ENCODE data around the gene EPS8.

The EPS8 gene

GRCh38 chr12:15789220-15790171, at the start of gene EPS8:
Gene EPS8, minus strand, starts transcription at chr12:15789388. Its CDS starts 106,437 bp downstream, at chr12:15682951.
- Histone ChIP-seq H3K9me3 (ENCODE audit: control insufficient read depth, insufficient read depth, low read length) (no peaks in the 10 kb centered on the region), H3K36me3 (ENCODE audit: control insufficient read depth, insufficient read depth, low read length) (no peaks in the 10 kb centered on the region), H3K4me1 (ENCODE audit: control insufficient read depth, insufficient read depth, low read length) (no peaks in the 10 kb centered on the region), H3K4me3 (ENCODE audit: low read length) (peak within 1 kb of the TSS; percentile 65; the same call in 1 of the 2 replicates), H3K27ac (ENCODE audit: low read length) (no peak within 1 kb of the TSS), H3K27me3 (ENCODE audit: control insufficient read depth, insufficient read depth, low read length) (peaks cover 5% of the 10 kb centered on the region)
- peak; percentile 66 for DNase-seq (ENCODE audit: low read depth, low spot score)
- WGBS (ENCODE audit: insufficient coverage, insufficient read length) = no CpG with 5 or more reads among the region's 85 CpGs

GRCh38 chr12:15837141-15837790, 48.1 kb upstream of the EPS8 start:
- no CpG with 5 or more reads among the region's 5 CpGs for WGBS (ENCODE audit: insufficient coverage, insufficient read length)
- Histone ChIP-seq H3K9me3 (ENCODE audit: control insufficient read depth, insufficient read depth, low read length) (no peaks in the 10 kb centered on the region), H3K4me3 (ENCODE audit: low read length) (no peak overlapping the region), H3K27ac (ENCODE audit: low read length) (no peak overlapping the region), H3K4me1 (ENCODE audit: control insufficient read depth, insufficient read depth, low read length) (no peaks in the 10 kb centered on the region), H3K36me3 (ENCODE audit: control insufficient read depth, insufficient read depth, low read length) (no peaks in the 10 kb centered on the region), H3K27me3 (ENCODE audit: control insufficient read depth, insufficient read depth, low read length) (no peaks in the 10 kb centered on the region)
- DNase-seq (ENCODE audit: low read depth, low spot score) = no peak

DNA sequence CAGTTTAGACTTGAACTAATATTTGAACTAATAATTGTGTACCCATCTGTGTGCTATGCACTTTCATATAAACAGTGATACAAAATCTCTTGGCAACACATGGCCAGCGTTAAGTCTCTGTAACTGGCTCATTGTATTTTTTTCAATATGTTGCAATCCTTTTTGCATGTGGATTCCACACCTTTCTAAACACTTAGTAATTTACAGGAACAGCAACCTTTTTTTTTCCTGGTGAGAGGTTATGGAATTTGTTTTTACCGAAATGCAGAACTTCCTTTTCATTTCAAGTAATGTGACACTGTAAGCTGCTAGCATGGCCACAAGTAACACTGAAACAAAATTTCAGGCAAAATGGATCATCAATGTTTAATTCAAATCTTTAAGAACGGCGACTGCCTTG, 45.4 kb upstream of the EPS8 start:
- H3K27ac ChIP-seq (ENCODE audit: low read length) = no peak overlapping the region
- no CpG with 5 or more reads among the region's 4 CpGs for WGBS (ENCODE audit: insufficient coverage, insufficient read length)
- DNase-seq (ENCODE audit: low read depth, low spot score) = no peak
- no peak overlapping the region for H3K4me3 ChIP-seq (ENCODE audit: low read length)
- H3K36me3 ChIP-seq (ENCODE audit: control insufficient read depth, insufficient read depth, low read length) = no peaks in the 10 kb centered on the region
- no peaks in the 10 kb centered on the region for H3K4me1 ChIP-seq (ENCODE audit: control insufficient read depth, insufficient read depth, low read length)
- H3K27me3 ChIP-seq (ENCODE audit: control insufficient read depth, insufficient read depth, low read length) = no peaks in the 10 kb centered on the region
- no peaks in the 10 kb centered on the region for H3K9me3 ChIP-seq (ENCODE audit: control insufficient read depth, insufficient read depth, low read length)

GRCh38 chr12:15831315-15831978, 42.3 kb upstream of the EPS8 start:
- Histone ChIP-seq H3K27me3 (ENCODE audit: control insufficient read depth, insufficient read depth, low read length) (no peaks in the 10 kb centered on the region), H3K9me3 (ENCODE audit: control insufficient read depth, insufficient read depth, low read length) (no peaks in the 10 kb centered on the region), H3K4me3 (ENCODE audit: low read length) (no peak overlapping the region), H3K27ac (ENCODE audit: low read length) (no peak overlapping the region), H3K36me3 (ENCODE audit: control insufficient read depth, insufficient read depth, low read length) (no peaks in the 10 kb centered on the region), H3K4me1 (ENCODE audit: control insufficient read depth, insufficient read depth, low read length) (no peaks in the 10 kb centered on the region)
- WGBS (ENCODE audit: insufficient coverage, insufficient read length) = 100% methylated on average over 1 of the region's 3 CpGs
- DNase-seq (ENCODE audit: low read depth, low spot score) = no peak

- no CpG with 5 or more reads among the region's 3 CpGs for WGBS (ENCODE audit: insufficient coverage, insufficient read length)
- Histone ChIP-seq H3K27me3 (ENCODE audit: control insufficient read depth, insufficient read depth, low read length) (no peaks in the 10 kb centered on the region), H3K9me3 (ENCODE audit: control insufficient read depth, insufficient read depth, low read length) (no peaks in the 10 kb centered on the region), H3K36me3 (ENCODE audit: control insufficient read depth, insufficient read depth, low read length) (no peaks in the 10 kb centered on the region), H3K4me3 (ENCODE audit: low read length) (no peak overlapping the region), H3K4me1 (ENCODE audit: control insufficient read depth, insufficient read depth, low read length) (no peaks in the 10 kb centered on the region), H3K27ac (ENCODE audit: low read length) (no peak overlapping the region)
- DNase-seq (ENCODE audit: low read depth, low spot score) = no peak
These were observed 41.4 kb upstream of the EPS8 start for GRCh38 chr12:15830538-15830937.

GRCh38 chr12:15829949-15830348, 40.8 kb upstream of the EPS8 start:
- H3K4me3 ChIP-seq (ENCODE audit: low read length) = no peak overlapping the region
- H3K27me3 ChIP-seq (ENCODE audit: control insufficient read depth, insufficient read depth, low read length) = no peaks in the 10 kb centered on the region
- H3K4me1 ChIP-seq (ENCODE audit: control insufficient read depth, insufficient read depth, low read length) = no peaks in the 10 kb centered on the region
- no peak for DNase-seq (ENCODE audit: low read depth, low spot score)
- H3K9me3 ChIP-seq (ENCODE audit: control insufficient read depth, insufficient read depth, low read length) = no peaks in the 10 kb centered on the region
- WGBS (ENCODE audit: insufficient coverage, insufficient read length) = no CpG with 5 or more reads among the region's 3 CpGs
- H3K36me3 ChIP-seq (ENCODE audit: control insufficient read depth, insufficient read depth, low read length) = no peaks in the 10 kb centered on the region
- no peak overlapping the region for H3K27ac ChIP-seq (ENCODE audit: low read length)

DNA sequence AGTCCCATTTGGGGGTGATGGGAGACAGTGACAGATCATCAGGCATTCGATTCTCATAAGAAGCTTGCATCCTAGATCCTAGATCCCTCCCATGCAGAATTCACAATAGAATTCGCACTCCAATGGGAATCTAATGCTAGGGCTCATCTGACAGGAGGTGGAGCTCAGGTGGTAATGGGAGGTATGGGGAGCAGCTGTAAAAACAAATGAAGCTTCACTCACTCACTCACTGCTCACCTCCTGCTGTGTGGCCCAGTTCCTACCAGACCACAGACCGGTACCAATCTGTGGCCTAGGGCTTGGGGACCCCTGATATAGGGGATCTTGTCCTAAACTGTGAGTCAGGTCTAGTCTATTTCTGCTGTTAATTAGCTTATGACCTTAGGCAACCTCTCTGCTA, 40.1 kb upstream of the EPS8 start:
- H3K36me3 ChIP-seq (ENCODE audit: control insufficient read depth, insufficient read depth, low read length) = no peaks in the 10 kb centered on the region
- H3K9me3 ChIP-seq (ENCODE audit: control insufficient read depth, insufficient read depth, low read length) = no peaks in the 10 kb centered on the region
- H3K4me1 ChIP-seq (ENCODE audit: control insufficient read depth, insufficient read depth, low read length) = no peaks in the 10 kb centered on the region
- H3K27me3 ChIP-seq (ENCODE audit: control insufficient read depth, insufficient read depth, low read length) = no peaks in the 10 kb centered on the region
- no peak for DNase-seq (ENCODE audit: low read depth, low spot score)
- H3K27ac ChIP-seq (ENCODE audit: low read length) = no peak overlapping the region
- no peak overlapping the region for H3K4me3 ChIP-seq (ENCODE audit: low read length)
- no CpG with 5 or more reads among the region's 3 CpGs for WGBS (ENCODE audit: insufficient coverage, insufficient read length)

DNA sequence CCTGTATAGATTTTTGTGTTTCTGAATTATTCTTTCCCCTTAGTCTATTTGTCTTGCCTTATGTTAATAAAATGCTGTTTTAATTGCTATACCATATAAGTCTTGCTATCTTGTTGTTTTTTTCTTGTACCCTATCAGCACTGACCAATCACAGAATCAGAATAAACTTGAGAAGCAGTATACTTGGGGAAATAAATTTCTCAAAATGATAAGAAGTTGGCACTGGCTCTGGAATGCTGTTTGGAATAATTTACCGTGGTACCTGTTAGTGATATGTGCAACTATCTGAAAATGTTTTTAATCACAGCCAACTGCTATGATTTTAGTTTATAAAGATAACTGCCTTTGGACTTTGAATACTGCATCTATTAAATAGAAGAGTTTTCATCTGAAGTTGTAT, 37.9 kb upstream of the EPS8 start:
- Histone ChIP-seq H3K4me1 (ENCODE audit: control insufficient read depth, insufficient read depth, low read length) (no peaks in the 10 kb centered on the region), H3K9me3 (ENCODE audit: control insufficient read depth, insufficient read depth, low read length) (no peaks in the 10 kb centered on the region), H3K36me3 (ENCODE audit: control insufficient read depth, insufficient read depth, low read length) (no peaks in the 10 kb centered on the region), H3K27me3 (ENCODE audit: control insufficient read depth, insufficient read depth, low read length) (no peaks in the 10 kb centered on the region), H3K4me3 (ENCODE audit: low read length) (no peak overlapping the region), H3K27ac (ENCODE audit: low read length) (no peak overlapping the region)
- DNase-seq (ENCODE audit: low read depth, low spot score) = no peak
- WGBS (ENCODE audit: insufficient coverage, insufficient read length) = no CpG with 5 or more reads among the region's 1 CpG

GRCh38 chr12:15824516-15824915, 35.3 kb upstream of the EPS8 start:
- no peak overlapping the region for H3K4me3 ChIP-seq (ENCODE audit: low read length)
- no peaks in the 10 kb centered on the region for H3K9me3 ChIP-seq (ENCODE audit: control insufficient read depth, insufficient read depth, low read length)
- no peaks in the 10 kb centered on the region for H3K4me1 ChIP-seq (ENCODE audit: control insufficient read depth, insufficient read depth, low read length)
- H3K27ac ChIP-seq (ENCODE audit: low read length) = no peak overlapping the region
- no CpG with 5 or more reads among the region's 3 CpGs for WGBS (ENCODE audit: insufficient coverage, insufficient read length)
- no peak for DNase-seq (ENCODE audit: low read depth, low spot score)
- H3K27me3 ChIP-seq (ENCODE audit: control insufficient read depth, insufficient read depth, low read length) = no peaks in the 10 kb centered on the region
- H3K36me3 ChIP-seq (ENCODE audit: control insufficient read depth, insufficient read depth, low read length) = no peaks in the 10 kb centered on the region

DNA sequence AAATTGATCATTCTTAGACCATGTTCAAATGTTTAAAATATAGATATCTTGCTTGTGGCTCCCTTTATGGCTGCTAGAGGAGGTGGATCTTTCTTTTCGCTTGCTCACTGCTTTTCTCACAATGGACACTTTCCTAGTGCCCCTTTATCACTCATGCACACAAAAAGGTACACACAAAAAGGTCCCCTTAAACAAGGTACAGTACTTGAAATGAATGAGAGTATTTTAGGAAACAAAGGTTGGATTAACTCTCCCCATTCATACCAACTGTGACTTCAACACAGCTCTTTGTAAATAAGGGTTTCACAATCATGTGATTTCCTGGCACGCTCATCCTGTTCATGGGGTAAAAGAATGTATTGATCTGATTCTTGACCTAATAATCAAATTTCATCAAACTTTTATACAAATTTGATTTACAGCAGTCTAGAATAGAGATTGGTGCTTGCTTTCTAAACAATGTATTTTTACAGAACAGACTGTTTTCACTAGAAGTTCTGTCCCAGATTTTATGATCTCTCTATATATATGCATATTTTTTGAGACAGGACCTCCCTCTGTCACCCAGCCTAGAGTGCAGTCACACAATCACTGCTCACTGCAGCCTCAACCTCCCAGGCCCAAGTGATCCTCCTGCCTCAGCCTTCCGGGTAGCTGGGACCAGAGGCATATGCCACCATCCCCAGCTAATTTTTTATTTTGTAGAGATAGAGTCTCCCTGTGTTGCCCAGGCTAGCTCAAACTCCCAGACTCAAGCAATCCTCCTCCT, 34.4 kb upstream of the EPS8 start:
- no peak overlapping the region for H3K27ac ChIP-seq (ENCODE audit: low read length)
- no peak overlapping the region for H3K4me3 ChIP-seq (ENCODE audit: low read length)
- no CpG with 5 or more reads among the region's 3 CpGs for WGBS (ENCODE audit: insufficient coverage, insufficient read length)
- DNase-seq (ENCODE audit: low read depth, low spot score) = no peak
- no peaks in the 10 kb centered on the region for H3K9me3 ChIP-seq (ENCODE audit: control insufficient read depth, insufficient read depth, low read length)
- H3K27me3 ChIP-seq (ENCODE audit: control insufficient read depth, insufficient read depth, low read length) = no peaks in the 10 kb centered on the region
- no peaks in the 10 kb centered on the region for H3K4me1 ChIP-seq (ENCODE audit: control insufficient read depth, insufficient read depth, low read length)
- no peaks in the 10 kb centered on the region for H3K36me3 ChIP-seq (ENCODE audit: control insufficient read depth, insufficient read depth, low read length)
